Measurements from ENCODE around the gene ASIC4. TPM values are rescaled to one million over a fixed set of nuclear protein-coding genes. Genes with fewer than 3 reads are reported as not detected.

The ASIC4 gene
- total and polyA plus RNA-seq, 2 of the 8 experiments (the other 6 are each of a cell fraction or from before 2014, with no cell fraction given): 0.12 to 0.22 TPM

GRCh38 chr2:219569041-219569440 is 54.8 kb downstream of the ASIC4 start:
- Histone ChIP-seq H2AFZ (ENCODE audit: low read length) (no peak overlapping the region), H3K18ac (ENCODE audit: extremely low read depth, low read length) (no peak overlapping the region), H2BK120ac (replicated peaks; ENCODE audit: low read depth, low read length) (no peak overlapping the region), H2AK5ac (ENCODE audit: low read depth, low read length) (no peak overlapping the region), H3K27ac (ENCODE audit: low read depth, low read length) (no peak overlapping the region), H3K4me1 (replicated peaks in 1 of 4; ENCODE audit: control insufficient read depth in 3 of 4, insufficient read depth in 4 of 4, low read length in 3 of 4) (peaks cover 4 to 46% (median 37%) of the 10 kb centered on the region in 4 experiments), H4K8ac (ENCODE audit: extremely low read depth, insufficient read depth, low read length) (no peak overlapping the region), H4K5ac (ENCODE audit: insufficient read length, low read depth, low read length) (no peak overlapping the region), H3K4ac (replicated peaks; ENCODE audit: insufficient read length, low read depth, low read length) (no peak overlapping the region), H3K14ac (ENCODE audit: insufficient read length) (no peak overlapping the region), H3K79me1 (ENCODE audit: low read depth, low read length) (0 out of 2 replicates have a peak, but pooled peaks cover 2% of the 10 kb centered on the region), H3K4me2 (ENCODE audit: insufficient read depth in 1 of 2, low read depth in 2 of 2, low read length in 2 of 2) (no peak overlapping the region; a peak in 1 of 4 replicates), H3K23me2 (ENCODE audit: low read depth, low read length) (peaks cover 8% of the 10 kb centered on the region; the same call in 1 of the 2 replicates), H3K56ac (replicated peaks; ENCODE audit: insufficient read length, low read depth, low read length) (no peak overlapping the region), H2BK20ac (ENCODE audit: low read length) (no peak overlapping the region), H4K20me1 (replicated peaks in 1 of 2; ENCODE audit: control insufficient read depth in 1 of 2, insufficient read depth in 2 of 2, low read length in 2 of 2) (no peaks in the 10 kb centered on the region), H2BK15ac (ENCODE audit: low read length) (no peak overlapping the region), H3K9me3 (ENCODE audit: insufficient read depth in 2 of 2, low read depth in 1 of 2, low read length in 1 of 2) (peaks cover 0 to 8% of the 10 kb centered on the region in 2 experiments; a peak in 1 of 4 replicates), H3K9ac (replicated peaks in 1 of 4; ENCODE audit: extremely low read depth in 1 of 4, low read depth in 3 of 4, low read length in 3 of 4) (no peak overlapping the region), H3K4me3 (ENCODE audit: extremely low read depth in 1 of 4, insufficient read depth in 2 of 4, low read depth in 3 of 4, low read length in 4 of 4) (no peak overlapping the region), H3K36me3 (ENCODE audit: control insufficient read depth in 2 of 4, insufficient read depth in 4 of 4, low read length in 3 of 4) (peaks cover 0 to 40% (median 10%) of the 10 kb centered on the region in 4 experiments; a peak in 5 of 8 replicates), H3K23ac (ENCODE audit: insufficient read length) (no peak overlapping the region), H3K27me3 (replicated peaks in 1 of 4; ENCODE audit: control insufficient read depth in 3 of 4, extremely low read depth in 1 of 4, insufficient read depth in 3 of 4, low read length in 3 of 4) (peaks cover 0 to 2% (median 0%) of the 10 kb centered on the region in 4 experiments; a peak in 1 of 7 replicates), H4K91ac (replicated peaks; ENCODE audit: insufficient read length, low read length) (no peak overlapping the region), H2BK12ac (ENCODE audit: low read depth, low read length) (no peak overlapping the region), H2BK5ac (ENCODE audit: low read depth, low read length) (no peak overlapping the region), H3K79me2 (ENCODE audit: control insufficient read depth in 1 of 2, insufficient read depth in 2 of 2, low read length in 2 of 2) (peaks cover 0 to 11% of the 10 kb centered on the region in 2 experiments; a peak in 2 of 4 replicates)
- TF ChIP-seq RBBP5 (IDR thresholded peaks at IDR 0.05; ENCODE audit: borderline replicate concordance, low read depth, low read length): no peak
- 94% methylated on average over 5 of the region's 6 CpGs; no CpG with 5 or more reads in 1 of the 2 experiments for WGBS, 2 experiments (ENCODE audit: extremely low coverage in 1 of 2, insufficient coverage in 1 of 2, insufficient read length in 1 of 2, insufficient replicate concordance in 2 of 2, low coverage in 1 of 2, low lambda C conversion rate in 2 of 2, missing lambda C conversion rate in 1 of 2)
- ChIA-PET POLR2A (ENCODE audit: partially characterized antibody) (interaction anchor here (1.0 to 18.6 kb wide), 5 partner anchors 8 to 35 kb away, joined by 4 to 293 read pairs (median 4); partner anchors contain the start of gene STK11IP), CTCF (ENCODE audit: partially characterized antibody) (interaction anchor here (0.7 to 19.7 kb wide), 6 partner anchors 9 to 120 kb away, joined by 3 to 293 read pairs (median 6); partner anchors contain the start of genes CHPF and TMEM198)
- DNase-seq (ENCODE audit: low read depth in 1 of 2, low spot score in 2 of 2) (no peak), FAIRE-seq (no peak)
